ENCODE data around the gene OR2Z1.

The OR2Z1 gene

GRCh38 chr19:8721334-8721733 is at the start of gene OR2Z1:
OR2Z1 (plus strand) TSS chr19:8721634; CDS start chr19:8731029, 9,395 bp downstream.
- no peak for DNase-seq

- DNase-seq: no peak
Observed at GRCh38 chr19:8673276-8673891, 48.0 kb upstream of the OR2Z1 start.

- no peak for DNase-seq
Observed at GRCh38 chr19:8675066-8675465, 46.4 kb upstream of the OR2Z1 start.

GRCh38 chr19:8678244-8678807 is 43.1 kb upstream of the OR2Z1 start:
- DNase-seq: no peak

- DNase-seq: no peak
Observed at GRCh38 chr19:8680676-8681344, 40.6 kb upstream of the OR2Z1 start.

GRCh38 chr19:8681345-8682029 is 39.9 kb upstream of the OR2Z1 start:
- DNase-seq: no peak

- DNase-seq: no peak
Observed at GRCh38 chr19:8682472-8682871, 39.0 kb upstream of the OR2Z1 start.

- DNase-seq: no peak
Observed at GRCh38 chr19:8682931-8683330, 38.5 kb upstream of the OR2Z1 start.

GRCh38 chr19:8684001-8684902 is 37.2 kb upstream of the OR2Z1 start:
- DNase-seq: no peak

- no peak for DNase-seq
Observed at GRCh38 chr19:8686549-8686948, 34.9 kb upstream of the OR2Z1 start.

- no peak for DNase-seq
Observed at GRCh38 chr19:8688930-8689329, 32.5 kb upstream of the OR2Z1 start.

GRCh38 chr19:8690753-8691539 is 30.5 kb upstream of the OR2Z1 start:
- DNase-seq: no peak

- no peak for DNase-seq
Observed at GRCh38 chr19:8695501-8695900, 25.9 kb upstream of the OR2Z1 start.

- DNase-seq: no peak
Observed at GRCh38 chr19:8695911-8696310, 25.5 kb upstream of the OR2Z1 start.

GRCh38 chr19:8696993-8697392 is 24.4 kb upstream of the OR2Z1 start:
- DNase-seq: no peak

- DNase-seq: no peak
Observed at GRCh38 chr19:8697671-8698432, 23.6 kb upstream of the OR2Z1 start.

- DNase-seq: no peak
Observed at GRCh38 chr19:8698433-8699063, 22.9 kb upstream of the OR2Z1 start, which contains the start of gene ACTL9. ACTL9 (minus strand) TSS chr19:8698795; CDS start chr19:8698701, 94 bp downstream.

- DNase-seq: no peak
Observed at GRCh38 chr19:8699908-8700307, 21.5 kb upstream of the OR2Z1 start.

GRCh38 chr19:8700956-8701355 is 20.5 kb upstream of the OR2Z1 start:
- DNase-seq: no peak

- DNase-seq: no peak
Observed at GRCh38 chr19:8702350-8702749, 19.1 kb upstream of the OR2Z1 start.

- DNase-seq: no peak
Observed at GRCh38 chr19:8703223-8703622, 18.2 kb upstream of the OR2Z1 start.
